ENCODE data around the gene FSTL4. TPM values are rescaled to one million over a fixed set of nuclear protein-coding genes. Genes with fewer than 3 reads are reported as not detected.

The FSTL4 gene
- total RNA-seq, result 0.67 TPM
- long read RNA-seq, full-length matches to known transcripts, result 1 of 1 reads
- long read RNA-seq, partial matches to known transcripts, result 0 of 1 reads
- long read RNA-seq, other reads (novel, unspliced or antisense), result 0 of 1 reads

DNA sequence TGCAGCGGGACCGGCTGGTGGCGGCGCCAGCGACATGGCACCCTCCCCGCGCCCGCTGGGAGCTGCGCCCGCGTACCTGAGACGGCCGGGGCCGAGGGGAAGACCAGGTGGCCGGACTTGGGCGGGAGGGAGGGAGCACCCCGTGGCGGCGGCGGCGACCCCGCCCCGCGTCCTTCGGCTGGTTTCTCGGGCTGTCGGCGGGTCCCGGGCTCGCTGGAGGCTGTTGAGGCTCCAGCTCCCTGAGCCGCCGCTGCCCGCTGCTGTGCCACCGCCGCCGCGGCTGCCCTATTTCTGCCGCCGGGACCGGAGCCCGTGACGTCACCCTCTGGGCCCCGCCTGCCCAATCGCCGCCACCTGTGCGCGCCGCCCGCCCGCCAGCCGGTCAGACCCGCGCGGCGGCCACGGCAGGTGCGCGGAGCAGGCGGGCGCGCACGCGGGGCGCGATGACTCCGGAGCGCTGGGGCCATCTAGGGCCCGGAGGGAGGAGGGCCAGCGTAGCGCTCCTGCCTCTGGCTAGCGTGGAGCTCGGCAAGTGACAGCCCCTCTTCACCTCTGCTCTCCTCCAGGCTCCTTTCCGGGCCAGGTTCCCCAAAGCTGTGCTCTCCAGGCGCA, at the start of gene FSTL4:
Gene FSTL4 (minus strand): TSS at position 293 of the 612 bp plus-strand sequence.
- peaks cover 58% of the 10 kb centered on the region for H3K27me3 ChIP-seq

DNA sequence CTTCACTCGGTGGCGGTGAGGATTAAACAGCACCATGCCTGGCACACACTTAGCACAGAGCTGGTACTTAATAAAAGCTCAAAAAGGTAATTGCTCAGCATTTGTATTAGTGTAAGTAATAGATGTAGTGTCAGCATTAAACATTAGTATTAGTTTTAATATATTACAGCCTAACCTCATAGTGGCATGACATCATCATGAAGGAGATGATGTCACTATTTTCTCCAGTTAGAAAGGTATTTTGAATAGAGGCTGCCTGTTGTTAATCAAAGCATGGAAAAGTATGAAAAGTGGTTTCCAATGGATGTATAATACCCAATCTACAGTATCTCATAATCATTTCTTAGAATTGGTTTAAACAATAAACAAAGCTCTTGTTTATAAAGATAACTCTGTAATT, 49.0 kb upstream of the FSTL4 start:
- Histone ChIP-seq H3K4me1 (no peaks in the 10 kb centered on the region), H3K27ac (no peak overlapping the region), H3K9me3 (no peaks in the 10 kb centered on the region), H3K27me3 (no peaks in the 10 kb centered on the region), H3K4me3 (no peak overlapping the region), H3K36me3 (no peaks in the 10 kb centered on the region)
- DNase-seq (no peak), ATAC-seq (no peak)
- TF ChIP-seq, protein P1, sequence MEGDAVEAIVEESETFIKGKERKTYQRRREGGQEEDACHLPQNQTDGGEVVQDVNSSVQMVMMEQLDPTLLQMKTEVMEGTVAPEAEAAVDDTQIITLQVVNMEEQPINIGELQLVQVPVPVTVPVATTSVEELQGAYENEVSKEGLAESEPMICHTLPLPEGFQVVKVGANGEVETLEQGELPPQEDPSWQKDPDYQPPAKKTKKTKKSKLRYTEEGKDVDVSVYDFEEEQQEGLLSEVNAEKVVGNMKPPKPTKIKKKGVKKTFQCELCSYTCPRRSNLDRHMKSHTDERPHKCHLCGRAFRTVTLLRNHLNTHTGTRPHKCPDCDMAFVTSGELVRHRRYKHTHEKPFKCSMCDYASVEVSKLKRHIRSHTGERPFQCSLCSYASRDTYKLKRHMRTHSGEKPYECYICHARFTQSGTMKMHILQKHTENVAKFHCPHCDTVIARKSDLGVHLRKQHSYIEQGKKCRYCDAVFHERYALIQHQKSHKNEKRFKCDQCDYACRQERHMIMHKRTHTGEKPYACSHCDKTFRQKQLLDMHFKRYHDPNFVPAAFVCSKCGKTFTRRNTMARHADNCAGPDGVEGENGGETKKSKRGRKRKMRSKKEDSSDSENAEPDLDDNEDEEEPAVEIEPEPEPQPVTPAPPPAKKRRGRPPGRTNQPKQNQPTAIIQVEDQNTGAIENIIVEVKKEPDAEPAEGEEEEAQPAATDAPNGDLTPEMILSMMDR (IDR thresholded peaks at IDR 0.05), result no peak
- intact Hi-C loops (cut with DNase I), result no loop called here

More for the DNA sequence above, at the start of gene FSTL4:
- ATAC-seq (peak; percentile 76), DNase-seq (peak; percentile 83)
- Histone ChIP-seq H3K4me1 (peaks cover 13% of the 10 kb centered on the region), H3K4me3 (peak within 1 kb of the TSS; percentile 35), H3K36me3 (no peaks in the 10 kb centered on the region), H3K9me3 (no peaks in the 10 kb centered on the region), H3K27ac (no peak within 1 kb of the TSS)
- intact Hi-C loops (cut with DNase I), result no loop called here
- TF ChIP-seq, protein P1 (IDR thresholded peaks at IDR 0.05), result no peak

DNA sequence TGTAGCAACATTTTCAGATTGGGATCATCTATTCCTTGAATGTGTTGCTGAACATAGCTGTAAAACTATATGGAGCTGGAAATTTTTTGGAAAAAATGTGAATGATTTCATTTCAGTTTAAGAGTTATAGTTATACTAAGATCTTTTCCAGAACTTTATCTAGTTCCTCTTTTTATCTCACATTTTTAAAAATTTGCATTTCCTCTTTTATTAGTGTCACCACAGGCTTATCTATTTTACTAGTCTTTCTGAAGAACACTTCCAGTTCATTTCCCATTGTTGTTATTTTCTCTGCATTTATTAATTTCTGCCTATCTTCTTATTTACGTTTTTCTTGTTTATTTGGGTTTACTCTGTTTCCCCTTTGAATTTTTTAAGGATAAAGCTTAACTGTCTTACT, 46.0 kb upstream of the FSTL4 start:
- H3K27me3 ChIP-seq, result peaks cover 7% of the 10 kb centered on the region
- H3K9me3 ChIP-seq, result no peaks in the 10 kb centered on the region
- DNase-seq, result no peak
- no peaks in the 10 kb centered on the region for H3K36me3 ChIP-seq
- intact Hi-C loops (cut with DNase I), result no loop called here
- ATAC-seq, result no peak
- TF ChIP-seq, protein P1 (IDR thresholded peaks at IDR 0.05), result no peak
- no peak overlapping the region for H3K27ac ChIP-seq
- H3K4me3 ChIP-seq, result no peak overlapping the region
- no peaks in the 10 kb centered on the region for H3K4me1 ChIP-seq

DNA sequence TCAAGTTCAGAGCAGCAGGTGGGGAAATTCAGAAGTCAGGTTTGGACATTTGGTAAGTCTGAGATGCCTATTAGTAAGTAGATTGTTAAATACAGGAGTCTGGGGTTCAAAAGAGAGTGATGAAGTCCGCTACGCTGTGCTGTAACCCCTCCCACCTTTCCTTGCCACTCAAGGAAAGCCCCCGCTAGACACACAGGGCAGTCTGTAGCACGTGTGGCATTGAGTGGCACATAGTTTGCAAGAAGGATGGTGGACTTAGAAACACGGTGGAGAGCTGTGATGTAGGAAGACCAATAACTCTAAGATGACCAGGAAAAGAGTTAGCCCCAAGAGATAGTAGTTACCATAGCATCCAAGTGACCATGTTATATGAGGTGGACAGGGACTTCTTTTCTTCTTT, 44.7 kb upstream of the FSTL4 start:
- no peaks in the 10 kb centered on the region for H3K9me3 ChIP-seq
- TF ChIP-seq, protein P1 (IDR thresholded peaks at IDR 0.05), result no peak

DNA sequence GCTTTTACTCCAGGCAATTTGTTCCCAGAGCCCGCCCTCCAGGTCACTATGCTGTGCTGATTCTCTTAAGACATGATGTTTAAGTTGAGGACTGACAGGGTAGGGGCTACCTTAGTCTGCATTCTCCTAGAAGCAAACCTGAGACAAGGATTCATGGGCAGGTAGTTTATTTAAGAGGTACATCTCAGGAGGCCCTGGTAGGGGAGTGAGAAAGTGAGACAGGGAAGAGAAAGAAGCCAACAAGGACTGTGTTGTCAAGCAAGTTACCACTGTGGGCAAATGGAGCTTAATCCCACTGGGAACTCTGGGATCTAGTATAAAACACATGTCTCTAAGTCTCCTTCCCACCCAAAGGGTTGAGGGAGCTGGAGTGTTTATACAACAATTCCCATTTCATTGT, 43.6 kb upstream of the FSTL4 start:
- Histone ChIP-seq H3K27me3 (peaks cover 8% of the 10 kb centered on the region), H3K4me1 (no peaks in the 10 kb centered on the region), H3K27ac (no peak overlapping the region), H3K36me3 (no peaks in the 10 kb centered on the region), H3K9me3 (no peaks in the 10 kb centered on the region), H3K4me3 (no peak overlapping the region)
- ATAC-seq (no peak), DNase-seq (no peak)
- TF ChIP-seq, protein P1 (IDR thresholded peaks at IDR 0.05), result no peak
- intact Hi-C loops (cut with DNase I), result no loop called here

More for the DNA sequence above, 44.7 kb upstream of the FSTL4 start:
- H3K4me3 ChIP-seq, result no peak overlapping the region
- DNase-seq (no peak), ATAC-seq (no peak)
- H3K27me3 ChIP-seq, result peaks cover 8% of the 10 kb centered on the region
- no peak overlapping the region for H3K27ac ChIP-seq
- H3K36me3 ChIP-seq, result no peaks in the 10 kb centered on the region
- H3K4me1 ChIP-seq, result no peaks in the 10 kb centered on the region
- intact Hi-C loops (cut with DNase I), result no loop called here

DNA sequence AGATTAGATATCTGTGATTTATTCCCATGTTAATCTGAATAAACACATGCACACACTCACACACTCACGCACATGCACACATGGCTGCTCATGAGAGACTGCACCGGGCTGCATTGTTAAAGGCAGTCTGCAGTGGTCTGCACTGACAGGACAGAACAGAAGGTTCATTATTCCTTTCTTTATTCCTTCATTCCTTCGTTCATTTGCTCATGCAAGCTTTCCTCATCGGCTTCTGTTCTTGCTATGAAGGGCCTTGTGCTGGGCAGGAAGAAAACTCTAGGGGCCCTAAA, 41.4 kb upstream of the FSTL4 start:
- Histone ChIP-seq H3K27ac (no peak overlapping the region), H3K4me1 (no peaks in the 10 kb centered on the region), H3K27me3 (peaks cover 8% of the 10 kb centered on the region), H3K36me3 (no peaks in the 10 kb centered on the region), H3K4me3 (no peak overlapping the region), H3K9me3 (no peaks in the 10 kb centered on the region)
- TF ChIP-seq, protein P1 (IDR thresholded peaks at IDR 0.05), result no peak
- intact Hi-C loops (cut with DNase I), result no loop called here
- ATAC-seq (no peak), DNase-seq (no peak)
